ENCODE results near the gene USP10.

DNA sequence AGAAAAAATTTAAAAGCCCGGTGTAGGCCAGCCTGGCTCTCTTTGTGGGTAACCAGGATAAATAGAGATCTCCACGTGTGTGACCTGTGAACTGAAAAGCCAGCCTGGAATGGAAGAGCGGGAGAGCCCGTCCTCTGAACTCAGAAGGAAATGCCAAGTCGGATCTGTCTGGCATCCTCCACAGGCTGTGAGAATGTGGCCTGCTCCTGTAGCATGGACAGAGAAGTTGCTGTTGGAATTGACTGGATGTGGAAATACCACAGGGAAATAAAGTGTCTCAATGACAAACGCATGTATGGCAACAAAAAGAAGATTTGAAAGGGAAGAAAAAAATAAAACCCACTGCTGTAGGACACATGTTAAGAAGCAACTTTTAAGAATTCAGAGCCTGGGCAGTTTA lies 44.8 kb upstream of the USP10 start:
- TF ChIP-seq EZH2 (IDR thresholded peaks at IDR 0.05; ENCODE audit: insufficient read depth, low read length) (no peak), CTCF (IDR thresholded peaks at IDR 0.05; ENCODE audit: insufficient read depth, low read depth, low read length) (no peak)
